ENCODE measurements around the gene GFOD2. TPM values are rescaled to one million over a fixed set of nuclear protein-coding genes. Genes with fewer than 3 reads are reported as not detected.

Gene GFOD2
- total and polyA plus RNA-seq, 4 donors, result 7.4 to 27.3 (median 13.6) TPM

DNA sequence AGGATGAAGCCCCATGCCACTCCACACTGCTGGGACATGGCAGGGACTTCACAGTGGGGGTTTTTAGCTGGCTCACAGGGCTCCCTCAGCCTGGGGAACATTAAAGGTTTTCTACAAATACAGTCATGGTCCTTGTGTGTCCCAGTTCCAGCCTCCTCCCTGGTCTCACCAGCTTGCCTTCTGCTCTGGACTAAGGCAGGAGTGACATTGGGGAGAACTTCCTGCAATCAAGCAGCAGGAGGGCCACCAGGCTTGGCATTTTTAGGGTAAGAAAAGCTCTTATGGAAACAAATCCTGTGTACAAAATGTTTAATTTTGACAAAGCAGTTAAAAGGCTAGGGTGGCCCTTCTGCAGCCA, 56.5 kb downstream of the GFOD2 start:
- H3K4me3 ChIP-seq (ENCODE audit: low read length in 2 of 2), result no peak overlapping the region
- no peaks in the 10 kb centered on the region for H3K36me3 ChIP-seq (ENCODE audit: control insufficient read depth in 1 of 2, insufficient read depth in 2 of 2, low read length in 1 of 2)
- H3K27ac ChIP-seq (ENCODE audit: low read depth in 1 of 2, low read length in 2 of 2), result no peak overlapping the region
- ATAC-seq (ENCODE audit: low FRiP score), result no peak
- H3K27me3 ChIP-seq (ENCODE audit: control insufficient read depth in 1 of 2, insufficient read depth in 2 of 2, low read length in 1 of 2), result no peaks in the 10 kb centered on the region
- intact Hi-C loops (cut with DNase I), result loop anchor here in 1 of 2 donors (5.0 kb wide), 1 partner anchor 100 kb away; the partner anchor contains the start of gene CTCF
- no peak for DNase-seq
- no peaks in the 10 kb centered on the region for H3K9me3 ChIP-seq (ENCODE audit: control insufficient read depth, low read length)
- no peaks in the 10 kb centered on the region for H3K4me1 ChIP-seq (ENCODE audit: control insufficient read depth in 1 of 2, insufficient read depth in 2 of 2, low read length in 2 of 2)

DNA sequence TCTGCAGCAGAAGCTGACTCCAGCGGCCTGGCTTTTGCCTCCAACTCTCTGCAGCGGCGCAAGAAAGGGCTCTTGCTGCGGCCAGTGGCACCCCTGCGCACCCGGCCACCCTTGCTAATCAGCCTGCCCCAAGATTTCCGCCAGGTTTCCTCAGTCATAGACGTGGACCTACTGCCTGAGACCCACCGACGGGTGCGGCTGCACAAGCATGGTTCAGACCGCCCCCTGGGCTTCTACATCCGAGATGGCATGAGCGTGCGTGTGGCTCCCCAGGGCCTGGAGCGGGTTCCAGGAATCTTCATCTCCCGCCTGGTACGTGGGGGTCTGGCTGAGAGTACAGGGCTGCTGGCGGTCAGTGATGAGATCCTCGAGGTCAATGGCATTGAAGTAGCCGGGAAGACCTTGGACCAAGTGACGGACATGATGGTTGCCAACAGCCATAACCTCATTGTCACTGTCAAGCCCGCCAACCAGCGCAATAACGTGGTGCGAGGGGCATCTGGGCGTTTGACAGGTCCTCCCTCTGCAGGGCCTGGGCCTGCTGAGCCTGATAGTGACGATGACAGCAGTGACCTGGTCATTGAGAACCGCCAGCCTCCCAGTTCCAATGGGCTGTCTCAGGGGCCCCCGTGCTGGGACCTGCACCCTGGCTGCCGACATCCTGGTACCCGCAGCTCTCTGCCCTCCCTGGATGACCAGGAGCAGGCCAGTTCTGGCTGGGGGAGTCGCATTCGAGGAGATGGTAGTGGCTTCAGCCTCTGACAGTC, 57.0 kb downstream of the GFOD2 start:
- Histone ChIP-seq H3K4me3 (ENCODE audit: low read length in 2 of 2) (no peak overlapping the region), H3K36me3 (ENCODE audit: control insufficient read depth in 1 of 2, insufficient read depth in 2 of 2, low read length in 1 of 2) (no peaks in the 10 kb centered on the region), H3K27ac (ENCODE audit: low read depth in 1 of 2, low read length in 2 of 2) (no peak overlapping the region), H3K9me3 (ENCODE audit: control insufficient read depth, low read length) (no peaks in the 10 kb centered on the region), H3K27me3 (ENCODE audit: control insufficient read depth in 1 of 2, insufficient read depth in 2 of 2, low read length in 1 of 2) (no peaks in the 10 kb centered on the region), H3K4me1 (ENCODE audit: control insufficient read depth in 1 of 2, insufficient read depth in 2 of 2, low read length in 2 of 2) (no peaks in the 10 kb centered on the region)
- ATAC-seq (ENCODE audit: low FRiP score) (no peak), DNase-seq (peak in 1 of 2 donors; percentile 77)
- 95% methylated on average over 34 of the region's 34 CpGs for WGBS, 2 donors
- intact Hi-C loops (cut with DNase I), result loop anchor here (2.0 to 5.0 kb wide), 2 partner anchors 99 to 100 kb away; partner anchors contain the start of gene CTCF (in 2 of the 2)

DNA sequence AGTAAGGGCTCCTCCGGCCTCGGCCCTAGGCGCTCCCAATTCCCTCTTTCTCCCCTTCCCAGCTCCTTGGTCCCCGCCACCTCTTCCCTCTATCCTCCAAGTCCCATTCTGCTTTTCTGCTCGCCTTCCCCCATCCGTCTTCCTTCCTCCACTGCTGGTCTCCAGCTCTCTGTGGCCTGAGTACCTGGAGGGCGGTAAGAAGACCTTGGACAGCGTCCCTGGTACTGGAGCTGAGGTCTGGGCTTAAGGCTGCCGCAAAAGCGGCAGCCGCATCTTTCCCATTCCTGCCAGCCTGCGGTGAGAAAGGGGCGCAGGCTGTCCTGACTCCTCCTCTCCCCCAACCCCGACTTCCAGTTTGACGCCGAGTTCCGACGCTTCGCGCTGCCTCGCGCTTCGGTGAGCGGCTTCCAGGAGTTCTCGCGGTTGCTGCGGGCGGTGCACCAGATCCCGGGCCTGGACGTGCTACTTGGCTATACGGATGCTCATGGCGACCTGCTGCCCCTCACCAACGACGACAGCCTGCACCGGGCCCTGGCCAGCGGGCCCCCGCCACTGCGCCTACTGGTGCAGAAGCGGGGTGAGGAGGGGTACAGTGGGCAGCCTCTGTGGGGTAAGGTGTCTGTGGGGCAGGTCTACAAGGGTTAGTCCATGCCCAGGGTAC, 57.9 kb downstream of the GFOD2 start:
- ATAC-seq (ENCODE audit: low FRiP score), result no peak
- whole genome bisulfite sequencing, 2 donors, result 10 to 12% methylated on average over 35 to 39 of the region's 39 CpGs
- Histone ChIP-seq H3K9me3 (ENCODE audit: control insufficient read depth, low read length) (no peaks in the 10 kb centered on the region), H3K27ac (ENCODE audit: low read depth in 1 of 2, low read length in 2 of 2) (peak overlapping the region in 1 of 2 donors; percentile 79), H3K4me1 (ENCODE audit: control insufficient read depth in 1 of 2, insufficient read depth in 2 of 2, low read length in 2 of 2) (no peaks in the 10 kb centered on the region), H3K36me3 (ENCODE audit: control insufficient read depth in 1 of 2, insufficient read depth in 2 of 2, low read length in 1 of 2) (no peaks in the 10 kb centered on the region), H3K27me3 (ENCODE audit: control insufficient read depth in 1 of 2, insufficient read depth in 2 of 2, low read length in 1 of 2) (no peaks in the 10 kb centered on the region), H3K4me3 (ENCODE audit: low read length in 2 of 2) (peak overlapping the region in 1 of 2 donors; percentile 31)
- DNase-seq, result peak in 1 of 2 donors; percentile 80
- intact Hi-C loops (cut with DNase I), result loop anchor here (2.0 to 5.0 kb wide), 2 partner anchors 98 to 99 kb away; partner anchors contain the start of gene CTCF (in 2 of the 2)

DNA sequence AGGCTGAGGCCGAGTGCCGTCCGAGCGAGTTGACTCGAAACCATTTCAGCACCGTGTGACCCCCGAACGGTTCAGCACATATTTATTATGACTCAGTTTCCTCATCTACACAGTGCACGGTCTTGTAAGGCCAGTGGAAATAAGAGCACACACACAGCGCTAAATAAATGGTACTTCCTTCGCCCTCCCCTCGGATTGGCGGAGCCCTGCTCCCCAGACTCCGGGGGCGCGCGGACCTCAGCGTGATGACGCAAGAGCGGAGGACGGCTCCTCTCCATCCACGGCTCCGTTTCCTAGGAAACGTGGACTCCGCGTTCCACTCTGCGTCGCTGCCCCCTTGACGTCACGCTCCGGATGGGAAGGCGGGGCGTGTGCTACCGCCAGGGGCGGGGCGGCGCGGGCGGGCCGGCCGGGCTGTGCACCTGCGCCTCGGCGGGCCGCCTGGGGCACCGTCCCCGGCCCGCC, 58.5 kb downstream of the GFOD2 start, which contains the start of gene PARD6A:
Gene PARD6A (plus strand): TSS at position 397 of the 465 bp plus-strand sequence. CDS start 79 bp downstream, outside the sequence.
- peak; percentile 98 for DNase-seq
- intact Hi-C loops (cut with DNase I), result loop anchor here (2.0 to 5.0 kb wide), 2 partner anchors 98 kb away; partner anchors contain the start of gene CTCF (in 2 of the 2)
- WGBS, 2 donors, result 0 to 1% methylated on average over 35 to 48 of the region's 48 CpGs

DNA sequence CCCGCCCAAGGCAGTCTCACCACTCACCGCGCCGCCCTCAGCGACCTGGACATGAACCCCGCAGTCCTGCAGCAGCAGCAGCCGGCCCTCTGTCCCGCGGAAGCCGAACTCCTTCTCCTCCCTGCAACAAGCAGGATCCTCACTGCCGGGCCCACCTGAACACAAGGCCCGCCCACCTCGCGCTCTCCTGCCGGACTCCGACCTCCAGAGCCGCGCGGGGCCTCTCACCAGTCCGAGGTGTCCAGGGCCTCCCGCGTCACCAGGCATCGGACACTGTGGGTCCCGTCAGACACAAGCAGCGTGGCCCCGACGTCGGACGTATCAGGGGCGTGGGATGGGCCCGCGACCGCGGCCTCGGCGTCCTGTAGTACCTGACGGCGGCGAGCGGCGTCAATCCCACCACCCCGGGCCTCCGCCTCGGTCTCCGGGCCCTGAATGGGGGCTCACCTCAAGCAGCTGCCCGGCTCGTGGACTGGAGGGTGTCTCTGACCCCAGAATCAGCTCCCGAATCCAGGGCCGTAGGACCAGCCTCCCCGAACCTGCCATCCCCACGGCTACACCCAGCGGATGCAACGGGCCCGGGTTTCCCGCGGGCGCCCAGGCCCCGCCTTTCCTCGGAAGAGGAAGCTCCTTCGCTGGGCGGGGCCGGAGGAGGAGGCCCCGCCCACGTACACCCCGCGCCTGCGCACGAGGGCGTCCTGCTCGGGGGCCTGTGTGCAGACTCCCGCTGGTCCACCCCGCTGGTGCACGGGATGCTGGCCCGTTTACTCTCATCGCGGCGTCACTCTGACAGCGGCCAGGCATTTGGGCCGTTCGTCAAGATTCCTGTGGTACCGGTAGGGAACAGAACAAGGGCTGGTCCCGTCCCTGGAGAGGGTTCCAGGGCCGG, 59.2 kb downstream of the GFOD2 start, which contains the start of gene ACD:
Gene ACD (minus strand): TSS at position 586 of the 889 bp plus-strand sequence. CDS start 40 bp downstream, at position 546.
- peak; percentile 93 to 97 for DNase-seq
- Histone ChIP-seq H3K27ac (ENCODE audit: low read depth in 1 of 2, low read length in 2 of 2) (peak within 1 kb of the TSS in 1 of 2 donors; percentile 89), H3K4me3 (ENCODE audit: low read length in 2 of 2) (peak within 1 kb of the TSS; percentile 63 to 64), H3K36me3 (ENCODE audit: control insufficient read depth in 1 of 2, insufficient read depth in 2 of 2, low read length in 1 of 2) (no peaks in the 10 kb centered on the region), H3K27me3 (ENCODE audit: control insufficient read depth in 1 of 2, insufficient read depth in 2 of 2, low read length in 1 of 2) (no peaks in the 10 kb centered on the region), H3K4me1 (ENCODE audit: control insufficient read depth in 1 of 2, insufficient read depth in 2 of 2, low read length in 2 of 2) (no peaks in the 10 kb centered on the region), H3K9me3 (ENCODE audit: control insufficient read depth, low read length) (no peaks in the 10 kb centered on the region)
- intact Hi-C loops (cut with DNase I), result loop anchor here (2.0 to 5.0 kb wide), 2 partner anchors 97 to 98 kb away; partner anchors contain the start of gene CTCF (in 2 of the 2)
- WGBS, 2 donors, result 0 to 1% methylated on average over 76 to 83 of the region's 83 CpGs
- peak; percentile 96 for ATAC-seq (ENCODE audit: low FRiP score)

More for the DNA sequence above, 58.5 kb downstream of the GFOD2 start, which contains the start of gene PARD6A:
- Histone ChIP-seq H3K36me3 (ENCODE audit: control insufficient read depth in 1 of 2, insufficient read depth in 2 of 2, low read length in 1 of 2) (no peaks in the 10 kb centered on the region), H3K9me3 (ENCODE audit: control insufficient read depth, low read length) (no peaks in the 10 kb centered on the region), H3K4me3 (ENCODE audit: low read length in 2 of 2) (peak within 1 kb of the TSS; percentile 63 to 64), H3K27me3 (ENCODE audit: control insufficient read depth in 1 of 2, insufficient read depth in 2 of 2, low read length in 1 of 2) (no peaks in the 10 kb centered on the region), H3K27ac (ENCODE audit: low read depth in 1 of 2, low read length in 2 of 2) (peak within 1 kb of the TSS in 1 of 2 donors; percentile 89), H3K4me1 (ENCODE audit: control insufficient read depth in 1 of 2, insufficient read depth in 2 of 2, low read length in 2 of 2) (no peaks in the 10 kb centered on the region)
- ATAC-seq (ENCODE audit: low FRiP score), result peak; percentile 95

DNA sequence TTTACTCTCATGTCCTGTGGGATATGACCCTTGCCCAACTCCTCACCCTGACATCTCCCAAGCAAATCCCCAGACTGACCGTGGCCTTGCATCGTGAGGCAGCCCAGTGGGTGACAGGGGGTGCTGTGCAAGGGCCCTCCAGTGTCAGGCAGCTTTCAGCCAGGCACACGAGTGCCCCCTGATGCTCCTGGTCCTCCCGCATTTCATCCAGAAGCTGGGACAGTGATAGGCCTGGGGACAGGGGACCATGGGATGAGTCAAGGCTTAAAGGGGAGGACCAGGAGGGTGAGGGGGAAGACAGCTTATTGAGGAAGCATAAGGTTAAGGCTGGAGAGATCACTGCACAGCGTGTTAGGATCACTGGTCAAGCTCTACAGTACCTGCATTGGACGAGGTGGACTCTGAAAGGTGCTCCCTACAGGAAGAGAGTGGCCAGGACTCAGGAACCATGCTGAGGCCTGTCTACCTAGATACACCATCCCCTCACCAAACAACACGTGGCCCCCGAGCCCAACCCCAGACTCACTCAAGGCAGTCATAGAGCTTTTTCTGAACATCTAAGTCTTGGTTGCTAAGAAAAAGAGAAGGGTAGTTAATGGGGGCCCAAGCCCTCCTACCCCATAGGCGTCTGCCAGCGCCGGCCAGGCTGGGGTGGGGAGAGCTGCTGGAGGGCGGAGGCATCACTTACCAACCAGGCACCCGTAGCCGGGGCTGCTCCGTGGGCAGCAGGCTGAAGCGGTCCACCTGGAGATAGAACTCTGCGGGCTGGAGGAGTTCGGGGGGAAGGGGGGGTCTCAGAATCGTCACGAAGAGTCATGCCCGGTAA, 60.1 kb downstream of the GFOD2 start:
- Histone ChIP-seq H3K4me1 (ENCODE audit: control insufficient read depth in 1 of 2, insufficient read depth in 2 of 2, low read length in 2 of 2) (no peaks in the 10 kb centered on the region), H3K4me3 (ENCODE audit: low read length in 2 of 2) (peak overlapping the region in 1 of 2 donors; percentile 64), H3K9me3 (ENCODE audit: control insufficient read depth, low read length) (no peaks in the 10 kb centered on the region), H3K27me3 (ENCODE audit: control insufficient read depth in 1 of 2, insufficient read depth in 2 of 2, low read length in 1 of 2) (no peaks in the 10 kb centered on the region), H3K27ac (ENCODE audit: low read depth in 1 of 2, low read length in 2 of 2) (no peak overlapping the region), H3K36me3 (ENCODE audit: control insufficient read depth in 1 of 2, insufficient read depth in 2 of 2, low read length in 1 of 2) (no peaks in the 10 kb centered on the region)
- WGBS, 2 donors, result 34 to 37% methylated on average over 21 of the region's 21 CpGs
- no peak for DNase-seq
- no peak for ATAC-seq (ENCODE audit: low FRiP score)
- intact Hi-C loops (cut with DNase I), result no loop called here

DNA sequence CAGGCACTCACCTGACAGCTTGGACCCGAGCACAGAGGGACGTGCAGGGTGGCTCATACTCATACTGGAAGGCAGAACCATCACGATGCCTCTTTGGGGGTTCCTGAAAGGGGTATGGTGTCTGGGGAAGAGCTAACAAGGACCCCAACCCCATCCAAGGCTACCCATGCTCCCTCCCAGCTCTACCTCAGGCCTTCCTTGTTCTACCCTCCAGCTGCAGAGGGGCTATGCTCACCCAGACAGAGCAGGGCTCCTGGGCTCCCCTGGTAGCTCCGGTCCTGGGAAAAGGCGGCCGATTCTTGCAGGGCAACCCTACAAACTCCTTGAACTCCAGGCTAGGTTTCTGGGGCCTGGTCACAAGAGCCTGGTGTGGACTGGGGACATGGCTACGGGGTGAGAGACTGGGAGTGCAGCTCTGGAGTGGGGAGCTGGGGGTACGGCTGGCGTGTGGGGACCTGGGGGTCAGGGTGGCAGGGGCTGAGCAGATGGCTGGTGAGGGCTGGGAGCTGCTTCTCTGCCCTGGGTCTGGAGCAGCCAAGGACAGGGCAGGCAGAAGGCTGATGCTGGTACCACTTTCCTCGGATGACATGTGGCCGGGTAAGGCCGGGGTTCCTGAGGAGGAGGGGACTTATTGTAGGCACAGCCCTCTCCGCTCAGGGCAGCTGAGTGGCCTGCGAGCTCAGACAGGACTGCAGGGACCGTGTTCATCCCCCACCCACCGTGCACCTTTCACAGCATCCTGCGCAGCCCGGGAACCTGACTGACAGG, 61.2 kb downstream of the GFOD2 start:
- Histone ChIP-seq H3K4me3 (ENCODE audit: low read length in 2 of 2) (no peak overlapping the region), H3K4me1 (ENCODE audit: control insufficient read depth in 1 of 2, insufficient read depth in 2 of 2, low read length in 2 of 2) (no peaks in the 10 kb centered on the region), H3K27ac (ENCODE audit: low read depth in 1 of 2, low read length in 2 of 2) (no peak overlapping the region), H3K9me3 (ENCODE audit: control insufficient read depth, low read length) (no peaks in the 10 kb centered on the region), H3K36me3 (ENCODE audit: control insufficient read depth in 1 of 2, insufficient read depth in 2 of 2, low read length in 1 of 2) (no peaks in the 10 kb centered on the region), H3K27me3 (ENCODE audit: control insufficient read depth in 1 of 2, insufficient read depth in 2 of 2, low read length in 1 of 2) (no peaks in the 10 kb centered on the region)
- WGBS, 2 donors, result 92 to 94% methylated on average over 18 of the region's 18 CpGs
- ATAC-seq (ENCODE audit: low FRiP score) (no peak), DNase-seq (peak in 1 of 2 donors; percentile 71)
- intact Hi-C loops (cut with DNase I), result no loop called here
